Neural progenitor cell (in vitro differentiated cells): ENCODE results near the gene SNAP25.

ENCODE experiments used
- CTCF ChIP-seq: fragments of 200-600 bp; sonication (generic); IDR thresholded peaks from 2 replicates; pipeline ENCODE4 v1.5.1; 2017; ENCODE audit warnings: antibody characterized with exemption, mild to moderate bottlenecking
- EZH2 ChIP-seq: fragments of 200-600 bp; sonication (generic); IDR thresholded peaks from 2 replicates; pipeline ENCODE4 v1.6.1; 2017; ENCODE audit warnings: antibody characterized with exemption, mild to moderate bottlenecking, moderate library complexity

DNA sequence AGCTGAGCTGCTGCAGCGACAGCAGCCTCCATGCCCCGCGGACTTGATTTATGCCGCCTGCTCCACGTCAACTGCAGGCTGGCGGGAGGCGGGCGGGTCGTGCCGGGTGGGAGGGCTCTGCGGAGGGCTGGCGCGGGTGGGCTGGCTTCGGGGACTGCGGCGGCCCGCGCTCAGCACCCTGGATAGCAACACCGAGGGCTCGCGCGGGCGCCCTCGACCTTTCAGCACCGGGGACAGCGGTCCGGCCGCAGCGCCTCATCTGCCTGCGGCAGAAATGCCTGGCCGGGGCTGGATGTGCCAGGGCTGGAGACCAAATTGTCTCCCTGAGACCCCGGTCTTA, 792 bp downstream of the SNAP25 start:
- TF ChIP-seq CTCF, result peak; percentile 17
- no peak for TF ChIP-seq EZH2
